Trophoblast cell (in vitro differentiated cells and primary cell): ENCODE data around the gene SREBF1.

Experiments
- DNase-seq, 2 donors: peaks; one replicate each; pipeline ENCODE4 v3.0.0-alpha.2; 2016
- H2AFZ ChIP-seq: 2 replicates; pipeline ENCODE4 v1.6.1; 2013; ENCODE audit warnings: low read length, moderate library complexity, mild to moderate bottlenecking; ENCODE audit not compliant: insufficient read depth, poor library complexity
- H2AK5ac ChIP-seq: 2 replicates; pipeline ENCODE4 v1.6.1; 2013; ENCODE audit warnings: mild to moderate bottlenecking, low read length
- H2BK120ac ChIP-seq: 2 replicates; pipeline ENCODE4 v1.6.1; 2013; ENCODE audit warnings: low read length, mild to moderate bottlenecking, moderate library complexity; ENCODE audit not compliant: insufficient read depth, poor library complexity
- H2BK12ac ChIP-seq: 2 replicates; pipeline ENCODE4 v1.6.1; 2013; ENCODE audit warnings: mild to moderate bottlenecking, low read length, moderate library complexity
- H2BK5ac ChIP-seq: 2 replicates; pipeline ENCODE4 v1.6.1; 2013; ENCODE audit warnings: low read length, low read depth, moderate library complexity, mild to moderate bottlenecking; ENCODE audit not compliant: poor library complexity
- H3K14ac ChIP-seq: 2 replicates; pipeline ENCODE4 v1.6.1; 2013; ENCODE audit warnings: mild to moderate bottlenecking, low read length
- H3K18ac ChIP-seq: 2 replicates; pipeline ENCODE4 v1.6.1; 2013; ENCODE audit warnings: mild to moderate bottlenecking, low read length
- H3K23ac ChIP-seq: 2 replicates; pipeline ENCODE4 v1.6.1; 2013; ENCODE audit warnings: low read length
- H3K27ac ChIP-seq: 2 replicates; pipeline ENCODE4 v1.5.1; 2013; ENCODE audit warnings: low read depth, mild to moderate bottlenecking, inconsistent platforms, low read length, moderate library complexity
- H3K27me3 ChIP-seq: 2 replicates; pipeline ENCODE4 v1.6.1; 2013; ENCODE audit warnings: inconsistent platforms, mild to moderate bottlenecking, low read length, moderate library complexity; ENCODE audit not compliant: insufficient read depth
- H3K36me3 ChIP-seq, 2 experiments: 1 replicate in 1 of 2; 2 replicates in 1 of 2; pipeline ENCODE4 v1.6.1; 2013; ENCODE audit warnings: low read length in 2 of 2, mild to moderate bottlenecking in 2 of 2, moderate library complexity in 1 of 2; ENCODE audit not compliant: insufficient read depth in 2 of 2, control insufficient read depth in 1 of 2
- H3K4ac ChIP-seq: 2 replicates; pipeline ENCODE4 v1.6.1; 2013; ENCODE audit warnings: low read depth, mild to moderate bottlenecking, low read length, moderate library complexity
- H3K4me1 ChIP-seq, 2 experiments: 1 replicate in 1 of 2; 2 replicates in 1 of 2; pipeline ENCODE4 v1.6.1; 2013; ENCODE audit warnings: low read length in 2 of 2, mild to moderate bottlenecking in 2 of 2, moderate library complexity in 1 of 2; ENCODE audit not compliant: insufficient read depth in 2 of 2, control insufficient read depth in 1 of 2
- H3K4me2 ChIP-seq: 2 replicates; pipeline ENCODE4 v1.6.1; 2013; ENCODE audit warnings: inconsistent platforms, mild to moderate bottlenecking, low read length, moderate library complexity
- H3K4me3 ChIP-seq: 2 replicates; pipeline ENCODE4 v1.5.1; 2013; ENCODE audit warnings: mild to moderate bottlenecking, low read depth, low read length, inconsistent platforms
- H3K79me1 ChIP-seq: one replicate; pipeline ENCODE4 v1.6.1; 2013; ENCODE audit warnings: low read length
- H3K79me2 ChIP-seq: 2 replicates; pipeline ENCODE4 v1.6.1; 2013; ENCODE audit warnings: low read length, mild to moderate bottlenecking; ENCODE audit not compliant: control insufficient read depth, insufficient read depth, poor library complexity
- H3K9ac ChIP-seq: 2 replicates; pipeline ENCODE4 v1.6.1; 2013; ENCODE audit warnings: mild to moderate bottlenecking, low read length
- H3K9me3 ChIP-seq: 2 replicates; pipeline ENCODE4 v1.6.1; 2013; ENCODE audit warnings: low read depth, mild to moderate bottlenecking, control low read depth, inconsistent platforms, low read length; ENCODE audit not compliant: insufficient read depth
- H4K12ac ChIP-seq: 2 replicates; pipeline ENCODE4 v1.6.1; 2013; ENCODE audit warnings: low read depth, mild to moderate bottlenecking, low read length, moderate library complexity
- H4K8ac ChIP-seq: 2 replicates; pipeline ENCODE4 v1.6.1; 2013; ENCODE audit warnings: low read depth, mild to moderate bottlenecking, low read length, moderate library complexity
- H4K91ac ChIP-seq: one replicate; pipeline ENCODE4 v1.6.1; 2013; ENCODE audit warnings: low read depth, mild to moderate bottlenecking, low read length, moderate library complexity
- WGBS: extraction: QIAGEN DNeasy Blood & Tissue Kit; methylation state at CpG from one replicate; pipeline ENCODE4 v1.1.7; 2013; ENCODE audit warnings: missing lambda C conversion rate; ENCODE audit not compliant: insufficient read length, insufficient coverage; ENCODE audit errors: extremely low coverage; 5-methylcytosine and 5-hydroxymethylcytosine counted together

Gene SREBF1

GRCh38 chr17:17795296-17795695, 41.5 kb downstream of the SREBF1 start:
- H2AK5ac ChIP-seq, result no peak overlapping the region
- no peaks in the 10 kb centered on the region for H3K27me3 ChIP-seq
- H3K9ac ChIP-seq, result no peak overlapping the region
- DNase-seq, result no peak
- no peaks in the 10 kb centered on the region for H3K79me1 ChIP-seq
- H2AFZ ChIP-seq, result no peak overlapping the region
- no peak overlapping the region for H4K8ac ChIP-seq
- H3K18ac ChIP-seq, result no peak overlapping the region
- no peak overlapping the region for H2BK5ac ChIP-seq
- H3K9me3 ChIP-seq, result no peaks in the 10 kb centered on the region
- peaks cover 6 to 10% of the 10 kb centered on the region in 2 experiments for H3K4me1 ChIP-seq
- no peak overlapping the region for H3K4ac ChIP-seq
- no peak overlapping the region for H4K12ac ChIP-seq
- H4K91ac ChIP-seq, result no peak overlapping the region
- H3K79me2 ChIP-seq, result no peaks in the 10 kb centered on the region
- H3K27ac ChIP-seq, result no peak overlapping the region
- WGBS, result no CpG with 5 or more reads among the region's 12 CpGs
- H2BK120ac ChIP-seq, result no peak overlapping the region
- H3K23ac ChIP-seq, result no peak overlapping the region
- H3K4me2 ChIP-seq, result no peak overlapping the region
- peaks cover 71 to 73% of the 10 kb centered on the region in 2 experiments for H3K36me3 ChIP-seq
- no peak overlapping the region for H2BK12ac ChIP-seq
- no peak overlapping the region for H3K4me3 ChIP-seq
- no peak overlapping the region for H3K14ac ChIP-seq

GRCh38 chr17:17794382-17794781, 42.4 kb downstream of the SREBF1 start:
- WGBS, result no CpG with 5 or more reads among the region's 31 CpGs
- Histone ChIP-seq H3K79me1 (no peaks in the 10 kb centered on the region), H3K23ac (no peak overlapping the region)

GRCh38 chr17:17793378-17794214, 43.2 kb downstream of the SREBF1 start:
- H4K91ac ChIP-seq, result no peak overlapping the region
- WGBS, result no CpG with 5 or more reads among the region's 30 CpGs
- H4K12ac ChIP-seq, result no peak overlapping the region
- H3K14ac ChIP-seq, result no peak overlapping the region
- H2AFZ ChIP-seq, result no peak overlapping the region
- no peak overlapping the region for H3K18ac ChIP-seq
- H3K27ac ChIP-seq, result no peak overlapping the region
- no peak overlapping the region for H2BK5ac ChIP-seq
- no peak overlapping the region for H3K4me2 ChIP-seq
- no peaks in the 10 kb centered on the region for H3K27me3 ChIP-seq
- H3K79me1 ChIP-seq, result no peaks in the 10 kb centered on the region
- no peak overlapping the region for H4K8ac ChIP-seq
- H2AK5ac ChIP-seq, result no peak overlapping the region
- DNase-seq, result no peak
- H3K79me2 ChIP-seq, result no peaks in the 10 kb centered on the region
- no peak overlapping the region for H3K23ac ChIP-seq
- no peak overlapping the region for H2BK120ac ChIP-seq
- no peak overlapping the region for H3K9ac ChIP-seq
- peaks cover 6 to 12% of the 10 kb centered on the region in 2 experiments for H3K4me1 ChIP-seq
- H3K4ac ChIP-seq, result no peak overlapping the region
- no peak overlapping the region for H3K4me3 ChIP-seq
- H3K36me3 ChIP-seq, result peaks cover 56 to 58% of the 10 kb centered on the region in 2 experiments
- H2BK12ac ChIP-seq, result no peak overlapping the region
- H3K9me3 ChIP-seq, result no peaks in the 10 kb centered on the region

More at GRCh38 chr17:17794382-17794781, 42.4 kb downstream of the SREBF1 start:
- no peak for DNase-seq
- Histone ChIP-seq H3K4me1 (peaks cover 6 to 12% of the 10 kb centered on the region in 2 experiments), H4K12ac (no peak overlapping the region), H2AFZ (no peak overlapping the region), H3K4me3 (no peak overlapping the region), H4K91ac (no peak overlapping the region), H4K8ac (no peak overlapping the region), H3K9ac (no peak overlapping the region), H3K36me3 (peaks cover 64 to 66% of the 10 kb centered on the region in 2 experiments), H2BK5ac (no peak overlapping the region), H3K18ac (no peak overlapping the region), H2BK120ac (no peak overlapping the region), H3K27me3 (no peaks in the 10 kb centered on the region), H3K27ac (no peak overlapping the region), H2AK5ac (no peak overlapping the region), H3K79me2 (no peaks in the 10 kb centered on the region), H3K4me2 (no peak overlapping the region), H2BK12ac (no peak overlapping the region), H3K14ac (no peak overlapping the region), H3K9me3 (no peaks in the 10 kb centered on the region), H3K4ac (no peak overlapping the region)

GRCh38 chr17:17792551-17793377, 44.0 kb downstream of the SREBF1 start:
- DNase-seq, result peak; percentile 92 to 96
- no peak overlapping the region for H4K8ac ChIP-seq
- H3K9me3 ChIP-seq, result no peaks in the 10 kb centered on the region
- no peak overlapping the region for H3K9ac ChIP-seq
- no peaks in the 10 kb centered on the region for H3K27me3 ChIP-seq
- H2AFZ ChIP-seq, result peak overlapping the region; percentile 37
- H3K18ac ChIP-seq, result no peak overlapping the region
- H3K4me3 ChIP-seq, result no peak overlapping the region
- H4K91ac ChIP-seq, result no peak overlapping the region
- peaks cover 6 to 12% of the 10 kb centered on the region in 2 experiments for H3K4me1 ChIP-seq
- H3K14ac ChIP-seq, result no peak overlapping the region
- H3K23ac ChIP-seq, result no peak overlapping the region
- H3K79me2 ChIP-seq, result no peaks in the 10 kb centered on the region
- no peak overlapping the region for H4K12ac ChIP-seq
- H3K27ac ChIP-seq, result no peak overlapping the region
- no peak overlapping the region for H3K4ac ChIP-seq
- WGBS, result no CpG with 5 or more reads among the region's 38 CpGs
- no peak overlapping the region for H2BK5ac ChIP-seq
- peaks cover 48 to 50% of the 10 kb centered on the region in 2 experiments for H3K36me3 ChIP-seq
- H2BK12ac ChIP-seq, result no peak overlapping the region
- H3K79me1 ChIP-seq, result no peaks in the 10 kb centered on the region
- H2BK120ac ChIP-seq, result no peak overlapping the region
- H3K4me2 ChIP-seq, result no peak overlapping the region
- no peak overlapping the region for H2AK5ac ChIP-seq
